Naive B cell (primary cell): ENCODE data around the gene C2CD3. TPM values are rescaled to one million over a fixed set of nuclear protein-coding genes. Genes with fewer than 3 reads are reported as not detected.

ENCODE experiments used
- ATAC-seq, 2 donors: fragments of 150-1000 bp; cut with Tn5 transposase; 2 replicates each; pipeline ENCODE4 v1.10.0; 2021; ENCODE audit warnings: low read depth in 2 of 2, mild to moderate bottlenecking in 2 of 2, moderate library complexity in 2 of 2
- DNase-seq: peaks from one replicate; pipeline ENCODE4 v3.0.0; 2022
- H3K27ac Mint-ChIP-seq, 6 donors: one replicate each; pipeline ENCODE4 v1.8.0; 2020 to 2022; ENCODE audit warnings: mild to moderate bottlenecking in 6 of 6, mixed read lengths in 6 of 6, moderate library complexity in 5 of 6, inconsistent platforms in 2 of 6
- H3K27me3 Mint-ChIP-seq, 3 donors: one replicate each; pipeline ENCODE4 v1.8.0; 2021 to 2022; ENCODE audit warnings: mixed read lengths in 3 of 3, mild to moderate bottlenecking in 1 of 3
- H3K36me3 Mint-ChIP-seq, 2 donors: one replicate each; pipeline ENCODE4 v1.8.0; 2020 to 2022; ENCODE audit warnings: mixed read lengths in 2 of 2, inconsistent platforms in 1 of 2, mild to moderate bottlenecking in 1 of 2
- H3K4me1 Mint-ChIP-seq, 3 donors: one replicate each; pipeline ENCODE4 v1.8.0; 2020 to 2022; ENCODE audit warnings: mixed read lengths in 3 of 3, inconsistent platforms in 1 of 3, mild to moderate bottlenecking in 1 of 3, moderate library complexity in 1 of 3
- H3K4me3 Mint-ChIP-seq, 8 donors: one replicate each; pipeline ENCODE4 v1.8.0; 2020 to 2022; ENCODE audit warnings: mild to moderate bottlenecking in 8 of 8, mixed read lengths in 8 of 8, moderate library complexity in 8 of 8, inconsistent platforms in 2 of 8
- H3K9me3 Mint-ChIP-seq, 7 donors: one replicate each; pipeline ENCODE4 v1.8.0; 2020 to 2022; ENCODE audit warnings: mixed read lengths in 7 of 7, mild to moderate bottlenecking in 5 of 7, inconsistent platforms in 2 of 7, moderate library complexity in 1 of 7
- polyA plus RNA-seq, 6 donors: library from polyadenylated mRNA; unstranded; fragments of 300-500 nt; fragmentation: Illumina TruSeq; gene quantifications; one replicate each; pipeline ENCODE4 v1.2.3, GENCODE V29; 2021; ENCODE audit warnings: low read depth in 6 of 6

C2CD3 gene
- polyA plus RNA-seq, 6 donors from 2014 or later, result 4.6 to 22.2 (median 9.9) TPM

DNA sequence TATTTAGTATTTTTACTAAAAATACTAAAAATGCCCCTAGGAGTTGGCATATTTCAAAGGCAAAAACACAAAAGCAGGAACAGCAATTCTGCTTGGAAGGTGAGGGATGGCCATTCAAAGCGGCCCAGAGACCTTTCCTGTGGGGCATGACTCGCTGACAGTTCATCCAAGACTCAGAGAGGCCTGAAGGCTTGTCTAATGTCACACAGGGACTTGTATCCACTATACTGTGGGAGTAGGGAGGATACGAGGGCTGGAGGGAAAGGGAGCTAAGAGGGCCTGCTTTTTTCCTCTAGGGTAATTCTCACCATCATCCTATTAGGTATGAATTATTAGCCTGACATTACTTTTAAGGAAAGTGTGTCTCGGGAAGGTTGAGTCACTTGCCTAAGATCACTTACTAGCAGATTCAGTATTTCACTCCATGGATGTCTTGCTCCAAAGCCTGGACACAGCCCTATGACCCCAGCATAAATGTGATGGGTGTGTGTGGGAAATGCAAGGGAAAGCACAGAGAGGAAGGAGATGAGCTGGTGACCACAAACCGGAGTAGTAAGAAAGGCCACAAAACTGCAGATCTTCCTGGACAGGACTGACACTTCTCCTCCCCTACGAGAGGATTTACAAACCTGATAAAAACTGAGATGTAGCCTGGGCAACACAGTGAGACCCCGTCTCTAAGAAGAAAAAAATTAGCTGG, 145.2 kb downstream of the C2CD3 start:
- H3K27me3 Mint-ChIP-seq, result no peaks in the 10 kb centered on the region
- H3K4me3 Mint-ChIP-seq, result no peak overlapping the region
- no peak for DNase-seq
- ATAC-seq, result no peak
- peaks cover 12 to 16% (median 14%) of the 10 kb centered on the region in 3 donors for H3K4me1 Mint-ChIP-seq
- peaks cover 20 to 22% of the 10 kb centered on the region in 2 donors for H3K36me3 Mint-ChIP-seq
- H3K9me3 Mint-ChIP-seq, result no peaks in the 10 kb centered on the region
- peak overlapping the region in 1 of 6 donors; percentile 54 for H3K27ac Mint-ChIP-seq

DNA sequence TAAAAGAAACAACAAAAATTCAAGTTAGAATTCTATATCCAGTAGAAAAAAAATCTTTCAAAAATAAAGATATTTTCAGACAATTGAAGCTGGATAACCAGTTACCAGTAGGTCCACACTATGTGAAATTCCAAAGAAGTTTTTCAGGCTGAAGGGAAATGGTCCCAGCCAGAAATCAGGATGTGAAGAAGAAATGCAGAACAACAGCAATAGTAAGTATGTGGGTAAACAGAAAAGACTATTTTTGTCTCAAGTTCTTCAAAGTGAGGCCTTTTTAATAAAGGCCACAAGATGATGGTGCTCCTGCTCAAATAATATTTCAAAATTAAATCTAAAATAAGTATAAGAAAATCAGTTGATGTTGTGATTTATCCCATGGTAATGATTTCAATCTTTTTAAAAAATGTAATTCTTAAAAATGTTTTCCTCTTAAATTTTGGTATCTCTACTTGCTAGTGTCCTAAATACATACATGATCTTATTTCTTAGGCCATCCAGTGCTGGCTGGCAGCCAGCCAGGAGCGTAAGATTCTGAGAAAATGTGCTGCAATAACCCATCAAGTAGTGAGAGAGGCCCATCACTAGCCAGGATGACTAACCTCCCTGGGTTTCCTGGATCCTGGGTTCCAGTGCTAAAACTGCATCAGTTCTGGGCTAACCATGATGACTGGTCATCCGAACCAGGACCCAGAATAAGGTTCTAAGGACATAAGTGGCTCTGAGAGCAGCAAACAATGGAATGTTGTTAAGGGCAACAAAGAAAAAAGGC, 146.4 kb downstream of the C2CD3 start:
- H3K4me1 Mint-ChIP-seq, result peaks cover 9 to 16% (median 13%) of the 10 kb centered on the region in 3 donors
- no peak for DNase-seq

DNA sequence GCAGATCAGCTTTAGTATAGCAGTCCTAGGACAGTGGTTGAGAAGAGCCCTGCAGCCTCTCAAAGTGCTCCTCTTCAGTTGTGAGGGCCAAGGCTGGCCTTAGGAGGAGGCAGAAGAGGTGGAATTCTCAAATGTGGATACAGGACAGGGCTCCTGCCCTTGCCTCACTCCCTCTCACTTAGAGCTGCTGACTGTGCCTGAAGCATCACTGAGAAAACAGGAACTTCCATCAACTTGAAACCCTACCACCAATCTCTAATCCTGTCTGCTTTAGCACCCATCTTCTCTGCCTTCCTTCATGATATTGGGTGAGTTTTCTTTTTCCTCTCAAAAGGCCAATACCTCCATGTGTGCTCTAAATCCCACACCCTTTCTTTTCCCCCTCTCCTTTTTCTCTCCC, 147.5 kb downstream of the C2CD3 start:
- no peaks in the 10 kb centered on the region for H3K27me3 Mint-ChIP-seq
- ATAC-seq, result peak in 1 of 2 donors; percentile 18
- H3K4me3 Mint-ChIP-seq, result peak overlapping the region in 1 of 8 donors; percentile 9
- H3K9me3 Mint-ChIP-seq, result no peaks in the 10 kb centered on the region
- peaks cover 6 to 16% of the 10 kb centered on the region in 2 donors for H3K36me3 Mint-ChIP-seq
- no peak for DNase-seq
- peaks cover 9 to 22% (median 13%) of the 10 kb centered on the region in 3 donors for H3K4me1 Mint-ChIP-seq
- peak overlapping the region in 5 of 6 donors; percentile 26 to 85 (median 55) for H3K27ac Mint-ChIP-seq

More for the DNA sequence above, 146.4 kb downstream of the C2CD3 start:
- H3K4me3 Mint-ChIP-seq, result no peak overlapping the region
- H3K36me3 Mint-ChIP-seq, result peaks cover 16 to 17% of the 10 kb centered on the region in 2 donors
- ATAC-seq, result no peak
- no peaks in the 10 kb centered on the region for H3K9me3 Mint-ChIP-seq
- H3K27me3 Mint-ChIP-seq, result no peaks in the 10 kb centered on the region
- peak overlapping the region in 2 of 6 donors; percentile 11 to 31 for H3K27ac Mint-ChIP-seq

DNA sequence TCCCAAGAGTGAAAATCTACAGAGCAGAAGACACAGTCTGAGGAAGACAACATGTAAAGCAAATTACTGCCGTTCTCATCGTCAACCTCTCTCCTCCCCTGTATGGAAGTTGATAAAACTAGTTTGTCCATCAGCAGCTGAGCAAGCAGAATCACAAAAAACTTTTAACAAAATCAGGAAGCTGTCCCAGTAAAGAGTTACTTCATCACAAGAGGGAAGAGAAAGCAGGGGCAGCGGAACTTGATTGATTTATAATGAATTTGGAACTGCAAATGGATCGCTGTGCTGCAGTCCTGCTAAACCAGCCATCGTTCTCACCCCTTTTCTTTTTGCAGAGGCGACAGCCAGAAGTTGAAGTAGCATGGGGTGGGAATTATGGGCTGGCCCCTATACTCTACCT, 148.3 kb downstream of the C2CD3 start:
- no peak overlapping the region for H3K27ac Mint-ChIP-seq
- no peaks in the 10 kb centered on the region for H3K9me3 Mint-ChIP-seq
- H3K27me3 Mint-ChIP-seq, result no peaks in the 10 kb centered on the region
- peaks cover 9 to 22% (median 13%) of the 10 kb centered on the region in 3 donors for H3K4me1 Mint-ChIP-seq
- ATAC-seq, result no peak
- H3K4me3 Mint-ChIP-seq, result no peak overlapping the region
- peaks cover 0 to 22% of the 10 kb centered on the region in 2 donors for H3K36me3 Mint-ChIP-seq
- DNase-seq, result no peak

DNA sequence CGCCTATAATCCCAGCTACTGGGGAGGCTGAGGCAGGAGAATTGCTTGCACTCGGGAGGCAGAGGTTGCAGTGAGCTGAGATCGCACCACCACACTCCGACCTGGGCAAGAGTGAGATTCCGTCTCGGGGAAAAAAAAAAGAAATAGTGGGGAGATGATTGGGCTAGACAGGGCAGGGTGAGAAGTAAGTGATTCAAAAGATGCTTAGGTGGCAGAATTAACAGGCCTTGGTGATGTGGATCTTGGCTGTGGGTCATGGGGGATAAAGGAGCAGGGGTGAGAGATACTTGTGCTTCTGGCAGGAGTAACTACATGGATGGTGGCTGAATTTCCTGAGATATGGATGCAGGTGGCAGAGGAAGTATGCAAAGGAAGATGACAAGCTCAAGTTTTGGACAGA, 148.8 kb downstream of the C2CD3 start:
- Mint-ChIP-seq H3K9me3 (no peaks in the 10 kb centered on the region), H3K27ac (no peak overlapping the region), H3K36me3 (peaks cover 0 to 27% of the 10 kb centered on the region in 2 donors), H3K27me3 (no peaks in the 10 kb centered on the region), H3K4me1 (peaks cover 9 to 25% (median 13%) of the 10 kb centered on the region in 3 donors), H3K4me3 (no peak overlapping the region)
- DNase-seq (no peak), ATAC-seq (no peak)

DNA sequence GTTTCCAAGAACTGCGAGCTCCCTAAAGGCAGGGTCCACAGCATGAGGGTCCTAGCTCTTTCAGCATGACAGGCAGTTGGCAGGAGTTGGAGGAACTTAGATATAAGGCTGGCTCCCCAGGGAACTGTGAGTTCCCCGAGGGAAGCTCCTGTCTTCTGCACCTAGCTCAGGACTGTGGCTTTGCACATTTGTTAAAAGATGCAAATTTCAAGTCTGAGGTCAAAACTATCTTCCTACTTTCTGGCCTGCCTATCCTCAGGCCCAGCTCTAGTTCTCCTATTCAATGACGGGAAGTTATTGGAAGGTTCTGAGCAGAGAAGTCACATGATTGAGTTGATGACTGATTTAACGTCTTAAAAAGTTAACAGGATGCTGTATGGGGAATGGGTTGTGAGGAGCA, 150.3 kb downstream of the C2CD3 start:
- Mint-ChIP-seq H3K4me1 (peaks cover 16 to 34% (median 24%) of the 10 kb centered on the region in 3 donors), H3K36me3 (peaks cover 0 to 30% of the 10 kb centered on the region in 2 donors), H3K4me3 (no peak overlapping the region), H3K27ac (no peak overlapping the region), H3K9me3 (no peaks in the 10 kb centered on the region), H3K27me3 (no peaks in the 10 kb centered on the region)
- ATAC-seq, result peak; percentile 91
- DNase-seq, result peak; percentile 55

DNA sequence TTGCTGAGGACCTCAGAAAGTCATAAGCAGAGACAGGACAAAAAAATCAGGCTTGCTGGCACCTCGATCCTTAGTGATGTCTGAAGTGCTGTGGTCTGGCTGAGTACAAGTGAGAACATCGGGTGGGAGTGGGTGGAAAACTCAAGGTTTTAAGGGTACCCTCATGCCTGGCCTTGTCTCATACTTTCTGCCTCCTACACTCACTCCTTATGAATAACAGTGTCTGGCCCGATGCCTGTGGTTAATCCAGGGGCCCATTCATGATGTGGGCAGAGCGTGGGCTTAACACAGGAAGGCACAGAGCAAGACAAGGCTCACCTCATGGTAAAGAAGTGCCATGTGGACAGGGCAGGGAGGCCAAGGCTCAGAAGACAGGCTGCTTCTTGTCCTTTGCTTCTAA, 150.9 kb downstream of the C2CD3 start:
- Mint-ChIP-seq H3K27ac (peak overlapping the region in 3 of 6 donors; percentile 7 to 56 (median 48)), H3K4me3 (peak overlapping the region in 2 of 8 donors; percentile 26 to 37)

DNA sequence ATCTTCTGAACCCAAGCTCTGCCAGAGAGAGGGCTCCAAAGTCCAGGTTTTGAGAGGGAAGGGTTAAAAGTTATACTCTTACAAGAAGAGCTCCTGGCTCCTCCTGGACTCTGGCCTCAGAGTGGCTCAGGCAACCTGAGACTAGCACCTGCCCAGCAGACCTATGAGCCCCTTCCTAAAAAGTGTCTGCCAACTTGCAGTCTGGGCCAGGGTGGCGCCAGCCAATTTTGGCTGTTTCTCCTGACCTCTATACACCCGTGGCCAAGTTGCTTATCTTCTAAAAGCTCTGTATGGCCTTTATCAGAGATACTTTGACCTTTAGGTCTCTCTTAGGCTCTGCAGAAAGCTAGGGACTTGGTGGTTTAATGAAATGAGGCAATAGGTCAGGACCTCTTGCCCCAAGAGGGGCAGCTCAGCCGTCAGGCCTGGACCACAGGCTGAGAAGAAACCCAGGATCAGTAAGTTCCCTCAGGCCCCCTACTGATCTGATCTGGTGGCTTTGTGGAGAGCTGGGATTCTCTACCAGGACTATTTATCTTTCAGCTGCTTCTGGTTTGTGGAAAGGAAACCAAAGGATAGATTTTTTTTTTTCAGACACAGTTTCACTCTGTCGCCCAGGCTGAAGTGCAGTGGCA, 151.6 kb downstream of the C2CD3 start:
- H3K4me3 Mint-ChIP-seq, result peak overlapping the region in 1 of 8 donors; percentile 26
- peaks cover 26 to 43% (median 37%) of the 10 kb centered on the region in 3 donors for H3K4me1 Mint-ChIP-seq
- no peak for DNase-seq
- ATAC-seq, result no peak
- H3K36me3 Mint-ChIP-seq, result peaks cover 0 to 30% of the 10 kb centered on the region in 2 donors
- no peaks in the 10 kb centered on the region for H3K27me3 Mint-ChIP-seq
- peak overlapping the region; percentile 6 to 89 (median 38) for H3K27ac Mint-ChIP-seq
- H3K9me3 Mint-ChIP-seq, result no peaks in the 10 kb centered on the region

More for the DNA sequence above, 150.9 kb downstream of the C2CD3 start:
- DNase-seq (no peak), ATAC-seq (no peak)
- Mint-ChIP-seq H3K27me3 (no peaks in the 10 kb centered on the region), H3K9me3 (no peaks in the 10 kb centered on the region), H3K4me1 (peaks cover 21 to 40% (median 31%) of the 10 kb centered on the region in 3 donors), H3K36me3 (peaks cover 0 to 30% of the 10 kb centered on the region in 2 donors)

DNA sequence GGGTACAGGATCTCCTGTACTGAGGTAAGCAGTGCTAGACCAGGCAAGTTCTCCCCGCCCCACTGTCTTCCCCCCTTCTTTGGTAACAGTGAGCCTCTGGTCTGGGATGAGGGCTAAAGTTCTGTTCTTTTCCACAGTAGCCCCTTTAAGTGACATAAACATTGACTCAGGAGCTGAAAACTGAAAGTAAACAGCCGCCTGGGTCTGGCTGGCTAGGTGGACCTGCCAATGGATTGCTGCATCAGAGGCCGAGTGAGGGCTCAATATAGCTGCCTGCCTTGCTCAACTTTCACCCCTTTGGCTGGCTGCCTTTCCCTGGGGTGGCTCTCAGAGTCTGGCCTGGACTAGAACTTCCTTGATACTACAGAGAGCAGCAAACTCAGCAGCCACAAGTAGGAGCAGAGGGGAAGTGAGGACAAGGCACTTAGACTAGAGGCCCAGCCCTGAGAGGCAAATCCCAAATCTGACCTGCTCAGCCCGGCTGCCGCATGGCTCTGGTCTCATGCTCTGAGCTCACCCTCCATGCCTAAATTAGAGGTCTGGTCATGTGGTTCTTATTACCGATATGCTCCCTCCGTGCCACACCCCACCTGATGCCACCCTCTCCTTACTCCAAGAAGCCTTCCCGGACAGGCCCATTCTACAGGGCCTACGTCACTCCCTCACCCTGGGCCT, 152.3 kb downstream of the C2CD3 start:
- Mint-ChIP-seq H3K4me3 (no peak overlapping the region), H3K36me3 (peaks cover 0 to 22% of the 10 kb centered on the region in 2 donors), H3K27ac (peak overlapping the region in 4 of 6 donors; percentile 20 to 89 (median 50)), H3K27me3 (no peaks in the 10 kb centered on the region), H3K9me3 (no peaks in the 10 kb centered on the region), H3K4me1 (peaks cover 19 to 44% (median 38%) of the 10 kb centered on the region in 3 donors)
- ATAC-seq (no peak), DNase-seq (no peak)

DNA sequence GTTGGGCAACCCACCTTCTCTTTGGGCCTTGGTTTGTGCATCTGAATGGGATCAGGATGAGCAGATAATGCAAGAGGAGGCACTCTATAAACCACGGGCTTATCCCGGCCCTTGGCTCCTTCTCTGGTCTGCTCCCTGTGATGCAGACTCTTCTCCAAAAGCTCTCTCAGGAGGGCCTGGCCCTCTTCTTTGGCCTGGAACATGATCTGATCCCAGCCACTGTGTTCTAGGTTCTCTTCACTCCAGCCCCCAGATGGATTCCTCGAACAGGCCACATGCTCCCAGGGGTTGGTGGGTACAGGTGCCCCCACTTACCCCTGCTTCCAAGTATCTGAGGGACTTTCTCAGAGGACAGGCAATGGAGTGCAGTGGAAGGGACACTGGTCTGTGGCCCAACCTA, 153.2 kb downstream of the C2CD3 start:
- no peak for ATAC-seq
- DNase-seq, result no peak

DNA sequence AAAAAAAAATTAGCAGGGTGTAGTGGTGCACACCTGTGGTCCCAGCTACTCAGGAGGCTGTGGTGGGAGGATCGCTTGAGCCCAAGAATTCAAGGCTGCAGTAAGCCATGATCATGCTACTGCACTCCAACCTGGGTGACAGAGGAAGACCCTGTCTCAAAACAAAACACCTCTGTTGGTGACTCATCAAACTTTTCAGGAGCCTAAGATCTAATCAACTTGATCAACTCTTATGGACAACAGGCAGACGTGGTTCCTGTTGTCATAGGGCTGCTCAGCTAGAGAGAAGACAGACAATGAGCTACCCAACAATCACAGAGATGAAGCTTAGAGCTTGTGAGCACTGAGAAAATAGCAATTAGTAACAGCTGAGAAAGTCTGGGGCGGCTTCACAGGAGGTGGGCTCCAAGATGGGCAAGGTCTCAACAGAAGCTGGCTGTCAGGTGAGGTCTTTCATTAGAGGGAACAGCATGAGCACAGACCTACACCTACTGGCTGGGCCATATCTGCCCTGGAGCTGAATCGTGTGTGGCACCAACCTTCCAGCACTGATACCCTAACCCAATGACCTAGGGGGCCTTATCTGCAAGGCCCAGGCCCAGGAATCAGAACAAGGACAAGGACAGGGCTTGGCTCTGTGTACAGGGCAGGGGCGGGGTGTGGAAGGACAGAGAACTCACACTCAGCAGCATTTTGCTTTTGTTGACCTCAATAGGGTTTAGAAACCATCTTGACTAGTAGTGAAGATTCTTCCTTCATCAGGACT, 154.7 kb downstream of the C2CD3 start:
- Mint-ChIP-seq H3K9me3 (no peaks in the 10 kb centered on the region), H3K4me1 (peaks cover 30 to 62% (median 52%) of the 10 kb centered on the region in 3 donors), H3K36me3 (peaks cover 0 to 27% of the 10 kb centered on the region in 2 donors), H3K27ac (peak overlapping the region in 3 of 6 donors; percentile 16 to 99 (median 32)), H3K27me3 (no peaks in the 10 kb centered on the region), H3K4me3 (no peak overlapping the region)
- DNase-seq, result no peak
- no peak for ATAC-seq

More for the DNA sequence above, 153.2 kb downstream of the C2CD3 start:
- Mint-ChIP-seq H3K27me3 (no peaks in the 10 kb centered on the region), H3K9me3 (no peaks in the 10 kb centered on the region), H3K36me3 (peaks cover 0 to 22% of the 10 kb centered on the region in 2 donors), H3K4me3 (no peak overlapping the region), H3K27ac (peak overlapping the region in 2 of 6 donors; percentile 27 to 36), H3K4me1 (peaks cover 16 to 47% (median 38%) of the 10 kb centered on the region in 3 donors)

DNA sequence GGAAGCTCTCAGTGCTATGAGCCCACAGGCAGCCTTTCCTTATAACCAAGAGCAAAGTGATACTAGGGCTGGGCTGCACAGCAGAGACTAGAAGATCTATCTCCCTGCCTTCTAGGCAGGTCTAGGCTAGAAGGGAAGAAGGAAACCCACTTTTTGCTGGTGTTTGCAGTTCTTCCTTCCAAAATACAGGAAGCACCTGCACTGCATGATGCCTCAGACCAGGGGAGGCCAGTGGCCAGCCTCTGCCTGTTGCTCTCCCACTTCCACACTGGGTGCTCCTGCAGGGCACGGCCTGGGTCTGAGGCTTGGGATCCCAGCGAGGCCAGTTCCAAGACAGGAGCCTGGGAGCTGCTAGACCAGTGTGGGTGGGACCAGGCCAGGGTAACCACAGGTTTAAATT, 155.9 kb downstream of the C2CD3 start:
- ATAC-seq (no peak), DNase-seq (no peak)
- H3K4me3 Mint-ChIP-seq, result peak overlapping the region in 4 of 8 donors; percentile 12 to 60 (median 38)
- H3K4me1 Mint-ChIP-seq, result peaks cover 42 to 74% (median 65%) of the 10 kb centered on the region in 3 donors
- peaks cover 0 to 27% of the 10 kb centered on the region in 2 donors for H3K36me3 Mint-ChIP-seq
- H3K27me3 Mint-ChIP-seq, result no peaks in the 10 kb centered on the region
- H3K27ac Mint-ChIP-seq, result peak overlapping the region in 5 of 6 donors; percentile 24 to 99 (median 63)
- H3K9me3 Mint-ChIP-seq, result no peaks in the 10 kb centered on the region
